GM23338 (cell line): ENCODE data around the gene MAPK7.

Experiments
- CREB1 ChIP-seq: fragments of 250-450 bp; sonication (Bioruptor Pico); IDR thresholded peaks from 2 replicates; pipeline ENCODE4 v1.5.0; 2020; ENCODE audit warnings: low read depth, mild to moderate bottlenecking, moderate library complexity
- CTCF ChIP-seq, 2 experiments: fragments of 200-600 bp in 1 of 2; sonication (generic) in 1 of 2; conservative IDR thresholded peaks; 2 replicates each; pipeline versions ENCODE4 v1.5.1 to v1.6.1; 2016 to 2017; ENCODE audit warnings: antibody characterized with exemption in 2 of 2, low read depth in 2 of 2, mild to moderate bottlenecking in 2 of 2, moderate library complexity in 1 of 2
- EZH2phosphoT487 ChIP-seq: fragments of 200-600 bp; sonication (generic); IDR thresholded peaks from one replicate; pipeline ENCODE4 v1.8.1; 2018; ENCODE audit warnings: antibody characterized with exemption; ENCODE audit not compliant: unreplicated experiment
- REST ChIP-seq: IDR thresholded peaks from one replicate; pipeline ENCODE4 v1.6.1; 2018; ENCODE audit warnings: antibody characterized with exemption; ENCODE audit not compliant: unreplicated experiment

GRCh38 chr17:19330271-19330670 is 48.0 kb upstream of the MAPK7 start:
- TF ChIP-seq CREB1 (no peak), REST (no peak), CTCF (conservative IDR thresholded peaks at IDR 0.05; ENCODE audit: low read depth in 2 of 2) (no peak), EZH2phosphoT487 (no peak)
